Pancreas (tissue), 10 donors: Measurements from ENCODE around the gene IFI44L. TPM values are rescaled to one million over a fixed set of nuclear protein-coding genes. Genes with fewer than 3 reads are reported as not detected.

Experiments used
- ATAC-seq, 4 donors: fragments of 200-7000 bp; cut with Tn5 transposase; one replicate each; pipeline versions ENCODE4 v1.8.0 to v1.9.1; 2020; ENCODE audit warnings: mild to moderate bottlenecking in 4 of 4, moderate library complexity in 4 of 4
- DNase-seq, 6 donors: peaks; one replicate each; pipeline ENCODE4 v3.0.0-alpha.2; 2020
- FAIRE-seq: peaks from 2 replicates; lab custom pipeline; 2012; peaks lifted over from hg19 to GRCh38; lab: Jason Lieb, UNC
- H3K27ac ChIP-seq, 4 donors: fragments of 200-600 bp; sonication (generic); 1 replicate in 3 of 4; 2 replicates in 1 of 4; pipeline versions ENCODE4 v1.5.0 to v1.8.0; 2020
- H3K27me3 ChIP-seq, 4 donors: fragments of 200-600 bp; one replicate each; pipeline ENCODE4 v1.8.0; 2021
- H3K36me3 ChIP-seq, 3 donors: fragments of 200-600 bp; sonication (generic) in 1 of 3; one replicate each; pipeline versions ENCODE4 v1.5.0 to v1.8.0; 2020 to 2021
- H3K4me1 ChIP-seq, 3 donors: fragments of 200-600 bp; one replicate each; pipeline ENCODE4 v1.8.0; 2021
- H3K4me3 ChIP-seq, 4 donors: fragments of 200-600 bp; sonication (generic) in 2 of 4; one replicate each; pipeline versions ENCODE4 v1.5.0 to v1.8.0; 2020 to 2021
- H3K9me3 ChIP-seq, 4 donors: fragments of 200-600 bp; one replicate each; pipeline ENCODE4 v1.8.0; 2021
- WGBS, 2 donors: extraction: QIAGEN DNeasy Blood & Tissue Kit; methylation state at CpG; one replicate each; pipeline ENCODE4 v1.1.7; 2013; 5-methylcytosine and 5-hydroxymethylcytosine counted together
- intact Hi-C, 3 donors: fragments of 100-400 bp; cut with DNase I; formaldehyde crosslinking; loops; one replicate each; pipeline versions ENCODE4 v1.11.1 to v1.14.2; 2022
- polyA plus RNA-seq, 2 donors: library from polyadenylated mRNA; stranded (reverse); fragments of 200-250 nt; gene quantifications; one replicate each; pipeline ENCODE4 v1.2.3, GENCODE V29; 2013
- total RNA-seq, 6 donors: library from RNA; stranded (reverse); fragmentation: NEBNext Ultra II Directional in 4 of 6; extraction: Animal tissue kit (Norgen Biotek cat#: 25700) in 4 of 6; gene quantifications; one replicate each; pipeline versions ENCODE4 v1.2.1 to v1.2.4, GENCODE V29; 2021 to 2023
- TF ChIP-seq, protein P1 (sequence below), 4 donors: fragments of 200-600 bp; sonication (generic) in 3 of 4; IDR thresholded peaks; one replicate each; pipeline versions ENCODE4 v1.5.0 to v1.8.0; 2021; ENCODE audit warnings: antibody characterized with exemption in 4 of 4
- donor health status: healthy with polysubstance abuse.
- donor health status: DM: no; HTN: no; CAD: no; lungs with moderate emphysema.
- donor health status: DM: no; HTN: no; CAD: no.
- donor health status: control.
- donor health status: control.
- donor health status: Bipolar disorder and iron deficiency.
- donor health status: DM: yes; HTN: yes; CAD: no.
- donor health status: DM: no; HTN: no; CAD: no.
- donor health status: DM: no; HTN: no; CAD: no.
- donor health status: DM: yes; HTN: yes; CAD: no.

IFI44L gene
- total and polyA plus RNA-seq, 8 donors: 0.38 to 3.9 (median 1.4) TPM

DNA sequence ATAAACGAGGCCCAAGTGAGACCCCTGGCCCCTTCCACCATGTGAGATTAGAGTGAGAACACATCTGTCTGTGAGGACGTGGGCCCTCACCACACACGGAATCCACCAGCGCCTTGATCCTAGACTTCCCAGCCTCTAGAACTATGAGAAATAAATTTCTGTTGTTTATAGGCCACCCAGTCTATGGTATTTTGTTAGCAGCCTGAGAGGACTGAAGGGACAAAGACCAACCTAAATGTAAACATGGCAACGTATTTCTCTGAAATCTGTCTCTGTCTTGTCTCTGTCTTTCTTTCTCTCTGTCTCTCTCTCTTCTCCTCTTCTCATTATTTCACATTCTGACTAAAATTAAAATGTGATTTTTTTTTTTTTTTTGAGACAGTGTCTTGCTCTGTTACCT is 15.6 kb upstream of the IFI44L start:
- intact Hi-C loops: loop anchor here in 2 of 3 donors (5.0 to 10.0 kb wide), 2 partner anchors 460 to 472 kb away; no protein-coding TSS in a partner anchor
- Histone ChIP-seq H3K27ac (no peak overlapping the region), H3K4me1 (peaks cover 0 to 7% (median 0%) of the 10 kb centered on the region in 3 donors), H3K36me3 (no peaks in the 10 kb centered on the region), H3K4me3 (no peak overlapping the region), H3K9me3 (no peaks in the 10 kb centered on the region), H3K27me3 (no peaks in the 10 kb centered on the region)
- no peak for FAIRE-seq
- TF ChIP-seq, protein P1, sequence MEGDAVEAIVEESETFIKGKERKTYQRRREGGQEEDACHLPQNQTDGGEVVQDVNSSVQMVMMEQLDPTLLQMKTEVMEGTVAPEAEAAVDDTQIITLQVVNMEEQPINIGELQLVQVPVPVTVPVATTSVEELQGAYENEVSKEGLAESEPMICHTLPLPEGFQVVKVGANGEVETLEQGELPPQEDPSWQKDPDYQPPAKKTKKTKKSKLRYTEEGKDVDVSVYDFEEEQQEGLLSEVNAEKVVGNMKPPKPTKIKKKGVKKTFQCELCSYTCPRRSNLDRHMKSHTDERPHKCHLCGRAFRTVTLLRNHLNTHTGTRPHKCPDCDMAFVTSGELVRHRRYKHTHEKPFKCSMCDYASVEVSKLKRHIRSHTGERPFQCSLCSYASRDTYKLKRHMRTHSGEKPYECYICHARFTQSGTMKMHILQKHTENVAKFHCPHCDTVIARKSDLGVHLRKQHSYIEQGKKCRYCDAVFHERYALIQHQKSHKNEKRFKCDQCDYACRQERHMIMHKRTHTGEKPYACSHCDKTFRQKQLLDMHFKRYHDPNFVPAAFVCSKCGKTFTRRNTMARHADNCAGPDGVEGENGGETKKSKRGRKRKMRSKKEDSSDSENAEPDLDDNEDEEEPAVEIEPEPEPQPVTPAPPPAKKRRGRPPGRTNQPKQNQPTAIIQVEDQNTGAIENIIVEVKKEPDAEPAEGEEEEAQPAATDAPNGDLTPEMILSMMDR (IDR thresholded peaks at IDR 0.05): no peak
- no peak for DNase-seq
- WGBS, 2 donors: 79 to 84% methylated on average over 5 of the region's 5 CpGs
- ATAC-seq: no peak

DNA sequence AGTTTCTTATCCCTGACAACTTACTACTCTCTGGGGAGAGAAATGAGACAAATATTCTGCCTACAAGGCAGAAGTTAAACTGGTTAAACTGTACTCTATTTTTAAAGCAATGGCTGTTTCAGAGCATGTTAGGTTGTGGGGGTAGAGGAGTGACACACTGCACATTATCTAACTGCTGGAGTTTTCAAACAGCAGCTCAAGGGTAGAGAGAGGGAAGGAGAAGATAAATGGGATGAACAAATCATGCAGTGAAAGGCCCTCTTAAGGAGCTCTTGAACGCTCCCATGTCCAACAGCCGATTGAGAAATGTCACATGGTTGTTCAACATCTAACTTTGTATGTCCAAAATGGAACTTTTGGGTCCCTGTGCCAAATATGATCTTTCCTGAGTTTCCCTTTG is 14.0 kb upstream of the IFI44L start:
- Histone ChIP-seq H3K4me3 (no peak overlapping the region), H3K9me3 (no peaks in the 10 kb centered on the region), H3K36me3 (no peaks in the 10 kb centered on the region), H3K4me1 (peaks cover 0 to 1% (median 0%) of the 10 kb centered on the region in 3 donors), H3K27ac (no peak overlapping the region), H3K27me3 (no peaks in the 10 kb centered on the region)
- ATAC-seq (no peak), DNase-seq (no peak), FAIRE-seq (no peak)
- intact Hi-C loops: loop anchor here in 2 of 3 donors (5.0 to 10.0 kb wide), 2 partner anchors 461 to 474 kb away; no protein-coding TSS in a partner anchor
- TF ChIP-seq, protein P1 (IDR thresholded peaks at IDR 0.05): no peak
- 53 to 71% methylated on average over 2 of the region's 2 CpGs for WGBS, 2 donors

DNA sequence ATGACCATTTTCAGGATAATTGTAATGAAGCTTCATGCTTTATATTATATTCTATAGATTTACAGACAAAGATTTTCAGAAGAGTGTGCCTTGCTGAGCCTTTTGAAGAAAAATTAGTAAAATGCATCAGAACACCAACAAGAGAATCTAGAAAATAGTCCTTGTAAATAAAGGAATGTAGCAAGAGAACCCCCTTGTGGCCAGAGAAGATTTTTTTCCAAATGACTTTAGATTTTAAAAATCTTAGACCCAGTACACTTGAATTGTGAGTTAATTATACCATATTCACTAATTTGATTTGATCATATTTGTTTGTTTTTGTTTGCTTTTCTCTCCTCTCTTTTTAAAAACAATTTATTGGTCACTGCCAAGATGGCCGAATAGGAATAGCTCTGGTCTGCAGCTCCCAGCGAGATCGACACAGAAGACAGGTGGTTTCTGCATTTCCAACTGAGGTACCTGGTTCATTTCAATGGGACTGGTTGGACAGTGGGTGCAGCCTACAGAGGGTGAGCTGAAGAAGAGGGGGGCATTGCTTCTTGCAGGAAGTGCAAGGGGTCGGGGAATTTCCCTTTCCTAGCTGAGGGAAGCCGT is 12.8 kb upstream of the IFI44L start:
- Histone ChIP-seq H3K4me3 (no peak overlapping the region), H3K27ac (no peak overlapping the region), H3K36me3 (no peaks in the 10 kb centered on the region), H3K9me3 (no peaks in the 10 kb centered on the region), H3K27me3 (no peaks in the 10 kb centered on the region), H3K4me1 (no peaks in the 10 kb centered on the region)
- intact Hi-C loops: loop anchor here in 2 of 3 donors (5.0 to 10.0 kb wide), 2 partner anchors 463 to 475 kb away; no protein-coding TSS in a partner anchor
- WGBS, 2 donors: 68 to 78% methylated on average over 5 of the region's 5 CpGs
- DNase-seq (no peak), ATAC-seq (peak; percentile 48 to 72 (median 68)), FAIRE-seq (peak; percentile 88)
- TF ChIP-seq, protein P1 (IDR thresholded peaks at IDR 0.05): peak; percentile 33 to 63 (median 56)

DNA sequence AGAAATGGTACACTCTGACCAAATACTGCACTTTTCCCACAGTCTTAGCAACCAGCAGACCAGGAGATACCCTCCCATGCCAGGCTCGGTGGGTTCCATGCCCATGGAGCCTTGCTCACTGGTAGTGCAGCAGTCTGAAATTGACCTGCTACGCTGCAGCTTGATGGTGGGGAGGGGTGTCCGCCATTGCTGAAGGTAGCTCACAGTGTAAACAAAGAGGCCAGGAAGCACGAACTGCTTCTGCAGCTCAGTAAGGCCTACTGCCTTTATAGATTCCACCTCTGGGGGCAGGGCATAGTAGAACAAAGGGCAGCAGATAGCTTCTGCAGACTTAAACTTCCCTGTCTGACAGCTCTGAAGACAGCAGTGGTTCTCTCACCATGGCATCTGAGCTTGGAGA is 12.3 kb upstream of the IFI44L start:
- ATAC-seq (peak in 1 of 4 donors; percentile 36), DNase-seq (peak in 1 of 6 donors; percentile 21), FAIRE-seq (no peak)
- Histone ChIP-seq H3K36me3 (no peaks in the 10 kb centered on the region), H3K9me3 (no peaks in the 10 kb centered on the region), H3K4me3 (no peak overlapping the region), H3K27ac (no peak overlapping the region), H3K27me3 (no peaks in the 10 kb centered on the region), H3K4me1 (no peaks in the 10 kb centered on the region)
- TF ChIP-seq, protein P1 (IDR thresholded peaks at IDR 0.05): no peak
- 32 to 46% methylated on average over 4 of the region's 4 CpGs for WGBS, 2 donors
- intact Hi-C loops: loop anchor here in 2 of 3 donors (5.0 to 10.0 kb wide), 2 partner anchors 463 to 476 kb away; no protein-coding TSS in a partner anchor

DNA sequence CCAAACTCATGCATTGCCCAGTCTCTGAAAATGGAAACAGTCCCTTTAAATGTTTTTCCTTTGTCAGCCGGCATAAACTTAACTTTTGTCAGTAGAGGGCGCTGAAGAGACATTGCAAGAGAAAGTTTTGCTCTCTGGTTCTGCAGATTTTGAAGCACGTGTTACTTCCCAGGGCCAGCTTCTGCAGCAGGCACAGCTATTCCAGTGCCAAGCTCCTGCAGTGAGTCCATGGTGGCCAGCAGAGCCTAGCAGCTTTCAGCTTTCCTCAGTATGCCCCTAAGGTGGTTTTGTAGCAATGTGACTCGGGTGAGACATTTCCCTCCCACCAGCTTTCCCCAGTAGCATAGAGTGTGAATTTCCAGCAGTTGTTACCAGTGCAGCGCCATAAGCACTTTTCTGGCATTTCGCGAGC is 2.6 kb upstream of the IFI44L start:
- Histone ChIP-seq H3K4me3 (no peak overlapping the region), H3K4me1 (peaks cover 0 to 6% (median 0%) of the 10 kb centered on the region in 3 donors), H3K27me3 (no peaks in the 10 kb centered on the region), H3K9me3 (no peaks in the 10 kb centered on the region), H3K27ac (no peak overlapping the region), H3K36me3 (no peaks in the 10 kb centered on the region)
- DNase-seq (peak in 5 of 6 donors; percentile 69 to 81 (median 73)), FAIRE-seq (peak; percentile 94), ATAC-seq (peak; percentile 93 to 98 (median 97))
- intact Hi-C loops: loop anchor here in 1 of 3 donors (5.0 kb wide), 1 partner anchor 55 kb away; no protein-coding TSS in a partner anchor
- TF ChIP-seq, protein P1 (IDR thresholded peaks at IDR 0.05): peak; percentile 58 to 79 (median 64)
- 38% methylated on average over 7 of the region's 7 CpGs for WGBS, 2 donors
